ENCODE data around the gene ADARB2.

Gene ADARB2

DNA sequence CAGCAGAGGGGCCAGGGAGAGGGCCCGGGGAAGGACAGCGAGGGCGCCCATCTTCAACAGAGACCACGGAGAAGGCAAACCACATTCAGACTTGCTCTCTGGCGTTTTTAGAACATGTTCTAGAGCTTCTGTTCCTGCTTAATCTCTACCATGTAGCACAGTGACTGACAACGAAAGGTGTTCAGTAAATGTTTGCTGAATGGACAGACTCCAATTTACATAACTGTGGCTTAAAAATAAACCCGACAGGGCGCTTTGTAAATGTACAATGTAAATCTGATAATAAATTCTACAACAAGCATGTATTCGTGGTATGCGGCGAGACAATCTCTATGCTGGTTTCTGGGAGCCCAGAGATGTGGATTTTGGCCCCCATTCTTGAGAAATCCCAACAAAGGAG lies 10.5 kb downstream of the ADARB2 start:
- TF ChIP-seq, protein P1, sequence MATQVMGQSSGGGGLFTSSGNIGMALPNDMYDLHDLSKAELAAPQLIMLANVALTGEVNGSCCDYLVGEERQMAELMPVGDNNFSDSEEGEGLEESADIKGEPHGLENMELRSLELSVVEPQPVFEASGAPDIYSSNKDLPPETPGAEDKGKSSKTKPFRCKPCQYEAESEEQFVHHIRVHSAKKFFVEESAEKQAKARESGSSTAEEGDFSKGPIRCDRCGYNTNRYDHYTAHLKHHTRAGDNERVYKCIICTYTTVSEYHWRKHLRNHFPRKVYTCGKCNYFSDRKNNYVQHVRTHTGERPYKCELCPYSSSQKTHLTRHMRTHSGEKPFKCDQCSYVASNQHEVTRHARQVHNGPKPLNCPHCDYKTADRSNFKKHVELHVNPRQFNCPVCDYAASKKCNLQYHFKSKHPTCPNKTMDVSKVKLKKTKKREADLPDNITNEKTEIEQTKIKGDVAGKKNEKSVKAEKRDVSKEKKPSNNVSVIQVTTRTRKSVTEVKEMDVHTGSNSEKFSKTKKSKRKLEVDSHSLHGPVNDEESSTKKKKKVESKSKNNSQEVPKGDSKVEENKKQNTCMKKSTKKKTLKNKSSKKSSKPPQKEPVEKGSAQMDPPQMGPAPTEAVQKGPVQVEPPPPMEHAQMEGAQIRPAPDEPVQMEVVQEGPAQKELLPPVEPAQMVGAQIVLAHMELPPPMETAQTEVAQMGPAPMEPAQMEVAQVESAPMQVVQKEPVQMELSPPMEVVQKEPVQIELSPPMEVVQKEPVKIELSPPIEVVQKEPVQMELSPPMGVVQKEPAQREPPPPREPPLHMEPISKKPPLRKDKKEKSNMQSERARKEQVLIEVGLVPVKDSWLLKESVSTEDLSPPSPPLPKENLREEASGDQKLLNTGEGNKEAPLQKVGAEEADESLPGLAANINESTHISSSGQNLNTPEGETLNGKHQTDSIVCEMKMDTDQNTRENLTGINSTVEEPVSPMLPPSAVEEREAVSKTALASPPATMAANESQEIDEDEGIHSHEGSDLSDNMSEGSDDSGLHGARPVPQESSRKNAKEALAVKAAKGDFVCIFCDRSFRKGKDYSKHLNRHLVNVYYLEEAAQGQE (IDR thresholded peaks at IDR 0.05; ENCODE audit: insufficient read depth in 1 of 2, low read depth in 2 of 2, low read length in 2 of 2) = no peak
- TF ChIP-seq TAF1 (IDR thresholded peaks at IDR 0.05; ENCODE audit: borderline replicate concordance, insufficient read depth, low read length) (no peak), POLR2AphosphoS5 (IDR thresholded peaks at IDR 0.05; ENCODE audit: low read depth, low read length) (no peak), FOXP2 (optimal IDR thresholded peaks at IDR 0.05; ENCODE audit: borderline replicate concordance, extremely low read depth, extremely low read length, insufficient read depth) (no peak), SIN3A (IDR thresholded peaks at IDR 0.05; ENCODE audit: borderline replicate concordance, insufficient read depth, low read length) (no peak)

DNA sequence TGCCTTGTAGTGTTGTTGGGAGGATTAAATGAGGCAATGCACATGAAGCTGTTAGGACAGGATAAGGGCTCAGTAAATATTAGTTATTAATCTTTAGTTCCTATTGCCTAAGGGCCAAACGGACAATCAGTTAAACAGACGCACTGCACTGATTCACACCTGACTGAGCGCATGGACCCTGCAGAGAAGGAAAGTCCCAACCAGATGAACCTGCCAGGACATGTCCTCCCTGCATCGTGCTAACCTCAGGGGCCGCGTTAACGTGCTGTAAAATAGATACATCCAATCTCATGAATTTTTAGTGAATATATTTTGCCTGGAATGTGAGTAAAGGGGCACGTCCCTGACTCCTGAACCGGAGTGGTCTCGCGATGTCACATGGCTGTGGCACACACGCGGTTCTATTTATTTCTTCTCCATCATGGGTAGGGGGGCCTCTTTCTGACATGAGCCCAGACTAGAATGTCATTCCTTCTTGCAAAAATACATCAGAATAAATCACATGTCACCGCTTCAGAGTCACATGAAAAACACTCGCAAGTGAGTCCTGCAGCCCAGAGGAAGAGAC lies 12.3 kb downstream of the ADARB2 start:
- TF ChIP-seq POLR2AphosphoS5 (IDR thresholded peaks at IDR 0.05; ENCODE audit: low read depth, low read length) (no peak), SIN3A (IDR thresholded peaks at IDR 0.05; ENCODE audit: borderline replicate concordance, insufficient read depth, low read length) (no peak), FOXP2 (optimal IDR thresholded peaks at IDR 0.05; ENCODE audit: borderline replicate concordance, extremely low read depth, extremely low read length, insufficient read depth) (no peak), TAF1 (IDR thresholded peaks at IDR 0.05; ENCODE audit: borderline replicate concordance, insufficient read depth, low read length) (no peak)
- TF ChIP-seq, protein P1 (IDR thresholded peaks at IDR 0.05; ENCODE audit: insufficient read depth in 1 of 2, low read depth in 2 of 2, low read length in 2 of 2) = no peak

DNA sequence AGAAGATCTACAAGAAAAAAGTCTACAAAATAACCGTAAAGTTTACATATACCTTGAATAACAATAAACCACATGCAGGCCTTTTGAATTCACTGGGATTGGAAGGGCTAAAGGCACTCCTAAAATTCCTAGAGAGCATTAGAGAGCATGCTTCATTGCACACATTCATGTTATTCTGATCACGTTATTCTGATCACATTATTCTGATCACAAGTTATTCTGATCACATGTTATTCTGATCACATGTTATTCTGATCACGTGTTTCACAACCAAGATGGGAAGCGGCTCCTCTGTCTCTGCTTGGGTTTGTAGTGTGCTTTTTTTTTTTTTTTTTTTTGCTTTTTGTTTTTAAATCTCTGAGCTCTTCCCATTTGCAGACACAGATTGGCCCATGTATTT lies 20.5 kb downstream of the ADARB2 start:
- TF ChIP-seq FOXP2 (optimal IDR thresholded peaks at IDR 0.05; ENCODE audit: borderline replicate concordance, extremely low read depth, extremely low read length, insufficient read depth) = no peak

DNA sequence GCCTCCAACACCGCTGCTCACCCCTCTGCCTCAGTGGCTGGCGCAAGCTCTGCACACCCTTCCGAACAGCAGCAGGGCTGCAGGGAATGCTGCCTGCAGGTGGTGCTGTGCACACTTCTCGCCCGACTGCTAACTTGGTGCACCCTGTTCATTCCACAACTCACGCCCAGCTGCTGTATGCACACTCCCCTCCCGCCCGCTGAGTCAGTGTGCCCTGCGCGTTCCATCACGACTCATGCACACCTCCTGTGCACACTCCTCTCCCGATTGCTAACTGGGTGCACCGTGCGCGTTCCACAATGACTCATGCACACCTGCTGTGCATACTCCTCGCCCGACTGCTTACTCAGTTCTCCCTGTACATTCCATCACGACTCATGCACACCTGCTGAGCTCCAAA lies 21.5 kb downstream of the ADARB2 start:
- TF ChIP-seq TAF1 (IDR thresholded peaks at IDR 0.05; ENCODE audit: borderline replicate concordance, insufficient read depth, low read length) = no peak
- TF ChIP-seq, protein P1 (IDR thresholded peaks at IDR 0.05; ENCODE audit: insufficient read depth in 1 of 2, low read depth in 2 of 2, low read length in 2 of 2) = no peak
- TF ChIP-seq SIN3A (IDR thresholded peaks at IDR 0.05; ENCODE audit: borderline replicate concordance, insufficient read depth, low read length) = no peak
- no peak for TF ChIP-seq FOXP2 (optimal IDR thresholded peaks at IDR 0.05; ENCODE audit: borderline replicate concordance, extremely low read depth, extremely low read length, insufficient read depth)
- TF ChIP-seq POLR2AphosphoS5 (IDR thresholded peaks at IDR 0.05; ENCODE audit: low read depth, low read length) = no peak

DNA sequence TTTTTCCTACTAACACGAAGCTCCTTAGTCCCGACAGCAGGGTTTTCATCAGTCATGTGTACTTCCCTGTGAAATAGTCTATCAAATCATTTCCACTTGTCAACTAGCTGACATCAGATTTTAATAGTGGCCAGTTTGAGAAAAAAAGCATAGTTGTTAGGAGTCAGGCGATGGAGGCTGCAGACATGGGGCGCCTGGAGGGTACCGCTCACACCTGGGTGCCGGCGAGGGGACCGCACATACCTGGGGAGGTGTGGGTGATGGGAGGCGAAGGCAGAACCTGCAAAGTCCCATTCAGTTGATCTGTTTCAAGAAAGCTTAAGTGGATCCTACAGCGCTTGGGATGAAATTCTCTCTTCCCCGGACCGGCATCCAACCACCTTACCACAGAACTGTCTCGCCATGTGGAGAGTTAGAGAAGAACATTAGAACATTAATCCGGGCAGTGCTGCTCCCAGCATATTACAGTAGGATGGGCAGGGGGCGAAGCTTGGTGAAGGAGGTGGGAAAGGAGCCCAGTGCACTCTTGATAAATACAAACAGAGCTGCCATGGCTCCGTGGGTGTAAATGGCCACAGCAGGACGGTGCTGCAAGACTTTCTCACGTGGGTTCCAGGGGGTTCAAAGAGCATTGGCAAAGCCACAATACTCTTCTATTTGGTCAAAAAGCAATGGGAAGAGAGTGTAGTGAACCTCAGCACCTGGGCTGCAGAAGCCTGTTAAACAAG lies 24.2 kb downstream of the ADARB2 start:
- TF ChIP-seq POLR2AphosphoS5 (IDR thresholded peaks at IDR 0.05; ENCODE audit: low read depth, low read length) (no peak), FOXP2 (optimal IDR thresholded peaks at IDR 0.05; ENCODE audit: borderline replicate concordance, extremely low read depth, extremely low read length, insufficient read depth) (no peak), TAF1 (IDR thresholded peaks at IDR 0.05; ENCODE audit: borderline replicate concordance, insufficient read depth, low read length) (no peak), SIN3A (IDR thresholded peaks at IDR 0.05; ENCODE audit: borderline replicate concordance, insufficient read depth, low read length) (no peak)
- TF ChIP-seq, protein P1 (IDR thresholded peaks at IDR 0.05; ENCODE audit: insufficient read depth in 1 of 2, low read depth in 2 of 2, low read length in 2 of 2) = no peak
